HEK293 (cell line): ENCODE results near the gene MS4A2.

Source experiments
- CTCF ChIP-seq: fragments of 450-650 bp; formaldehyde crosslinking; IDR thresholded peaks from 2 replicates; pipeline ENCODE4 v1.5.1; 2016; ENCODE audit warnings: missing biosample characterization, missing genetic modification characterization
- GLI4 ChIP-seq: fragments of 450-650 bp; formaldehyde crosslinking; IDR thresholded peaks from 2 replicates; pipeline ENCODE4 v1.5.1; 2016; ENCODE audit warnings: missing biosample characterization, missing genetic modification characterization
- YY1 ChIP-seq: fragments of 450-650 bp; formaldehyde crosslinking; IDR thresholded peaks from 2 replicates; pipeline ENCODE4 v1.5.1; 2018; ENCODE audit warnings: missing biosample characterization, missing genetic modification characterization
- ZFP69B ChIP-seq: fragments of 450-650 bp; formaldehyde crosslinking; IDR thresholded peaks from 2 replicates; pipeline ENCODE4 v1.5.1; 2016; ENCODE audit warnings: missing biosample characterization, missing genetic modification characterization
- ZNF138 ChIP-seq: fragments of 450-650 bp; formaldehyde crosslinking; IDR thresholded peaks from 2 replicates; pipeline ENCODE4 v1.5.1; 2016; ENCODE audit warnings: missing biosample characterization, missing genetic modification characterization, borderline replicate concordance
- ZNF155 ChIP-seq: fragments of 450-650 bp; formaldehyde crosslinking; IDR thresholded peaks from 2 replicates; pipeline ENCODE4 v1.5.1; 2016; ENCODE audit warnings: missing biosample characterization, missing genetic modification characterization
- ZNF274 ChIP-seq, 2 experiments: fragments of 200-500 bp in 1 of 2; fragments of 450-650 bp in 1 of 2; sonication (Bioruptor generic) in 1 of 2; formaldehyde crosslinking in 1 of 2; IDR thresholded peaks; 2 replicates each; pipeline versions ENCODE4 v1.5.1 to v1.6.1; 2014 to 2016; ENCODE audit warnings: borderline replicate concordance in 1 of 2, inconsistent platforms in 1 of 2, low read length in 1 of 2, missing biosample characterization in 1 of 2, missing genetic modification characterization in 1 of 2
- ZNF548 ChIP-seq: fragments of 450-650 bp; formaldehyde crosslinking; IDR thresholded peaks from 2 replicates; pipeline ENCODE4 v1.5.1; 2016; ENCODE audit warnings: missing biosample characterization, missing genetic modification characterization
- ZNF558 ChIP-seq: fragments of 450-650 bp; formaldehyde crosslinking; IDR thresholded peaks from 2 replicates; pipeline ENCODE4 v1.5.1; 2016; ENCODE audit warnings: missing biosample characterization, missing genetic modification characterization
- TF ChIP-seq, protein P1 (sequence below): fragments of 450-650 bp; formaldehyde crosslinking; IDR thresholded peaks from 2 replicates; pipeline ENCODE4 v1.5.1; 2016; ENCODE audit warnings: missing biosample characterization, missing genetic modification characterization

GRCh38 chr11:60087239-60087638, 1.2 kb upstream of the MS4A2 start:
- no peak for TF ChIP-seq ZNF548 (tag by site-specific recombination)
- no peak for TF ChIP-seq ZNF138 (tag by site-specific recombination)
- no peak for TF ChIP-seq CTCF (tag by site-specific recombination)
- TF ChIP-seq ZFP69B (tag by site-specific recombination), result no peak
- TF ChIP-seq GLI4, result no peak
- TF ChIP-seq, protein P1, sequence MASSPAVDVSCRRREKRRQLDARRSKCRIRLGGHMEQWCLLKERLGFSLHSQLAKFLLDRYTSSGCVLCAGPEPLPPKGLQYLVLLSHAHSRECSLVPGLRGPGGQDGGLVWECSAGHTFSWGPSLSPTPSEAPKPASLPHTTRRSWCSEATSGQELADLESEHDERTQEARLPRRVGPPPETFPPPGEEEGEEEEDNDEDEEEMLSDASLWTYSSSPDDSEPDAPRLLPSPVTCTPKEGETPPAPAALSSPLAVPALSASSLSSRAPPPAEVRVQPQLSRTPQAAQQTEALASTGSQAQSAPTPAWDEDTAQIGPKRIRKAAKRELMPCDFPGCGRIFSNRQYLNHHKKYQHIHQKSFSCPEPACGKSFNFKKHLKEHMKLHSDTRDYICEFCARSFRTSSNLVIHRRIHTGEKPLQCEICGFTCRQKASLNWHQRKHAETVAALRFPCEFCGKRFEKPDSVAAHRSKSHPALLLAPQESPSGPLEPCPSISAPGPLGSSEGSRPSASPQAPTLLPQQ, result no peak
- no peak for TF ChIP-seq ZNF274 (IDR thresholded peaks at IDR 0.05; ENCODE audit: low read length)
- no peak for TF ChIP-seq ZNF274 (tag by site-specific recombination; IDR thresholded peaks at IDR 0.05; ENCODE audit: borderline replicate concordance)
- TF ChIP-seq ZNF558 (tag by site-specific recombination), result no peak
- TF ChIP-seq YY1, result no peak
- TF ChIP-seq ZNF155 (tag by site-specific recombination), result no peak
